ENCODE measurements around the gene ALPL.

ALPL gene

DNA sequence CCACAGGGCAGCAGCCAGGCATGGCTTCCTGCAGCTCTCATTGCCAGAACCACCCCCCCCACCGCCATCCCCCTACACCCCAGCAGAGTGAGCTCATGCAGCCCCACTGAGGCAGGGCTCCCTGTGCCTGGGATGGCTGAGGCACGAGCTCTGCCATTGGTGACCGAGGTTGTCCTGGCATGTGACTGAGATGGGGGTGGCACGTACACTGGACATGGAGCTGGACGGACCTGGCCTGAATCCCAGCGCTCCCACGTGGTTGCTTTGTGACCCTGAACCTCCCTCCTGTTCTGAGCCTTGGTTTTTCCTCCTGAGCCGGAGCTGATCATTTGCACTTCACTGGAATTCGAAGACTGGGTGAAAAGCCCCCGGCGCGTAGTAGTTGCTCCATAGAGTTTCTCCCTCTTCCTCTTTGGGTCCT, 28.3 kb downstream of the ALPL start:
- no peaks in the 10 kb centered on the region for H3K9me3 ChIP-seq (ENCODE audit: low read length)
- no peaks in the 10 kb centered on the region for H3K27me3 ChIP-seq (ENCODE audit: insufficient read depth, low read length)
- H3K4me1 ChIP-seq (ENCODE audit: insufficient read depth, low read length, severe bottlenecking) = no peaks in the 10 kb centered on the region
- H3F3A ChIP-seq (ENCODE audit: insufficient read depth, low read length) = no peaks in the 10 kb centered on the region
- H3K4me3 ChIP-seq (ENCODE audit: low read depth, low read length, poor library complexity, severe bottlenecking) = no peak overlapping the region
- no peaks in the 10 kb centered on the region for H4K20me1 ChIP-seq (ENCODE audit: insufficient read depth, low read length)
- H3K27ac ChIP-seq (ENCODE audit: low read depth, low read length, poor library complexity, severe bottlenecking) = no peak overlapping the region
- no peak overlapping the region for H3K9ac ChIP-seq (ENCODE audit: low read length)
- H3K9me2 ChIP-seq (ENCODE audit: low read depth, low read length) = no peaks in the 10 kb centered on the region
- no peaks in the 10 kb centered on the region for H3K36me3 ChIP-seq (ENCODE audit: insufficient read depth, low read length)
- TF ChIP-seq EZH2 (IDR thresholded peaks at IDR 0.05; ENCODE audit: borderline replicate concordance, low read length) = no peak
- no peak for TF ChIP-seq CTCF (IDR thresholded peaks at IDR 0.05; ENCODE audit: low read length)
- no peak overlapping the region for H3K4me2 ChIP-seq (ENCODE audit: low read length)
- no peaks in the 10 kb centered on the region for H3K79me2 ChIP-seq (ENCODE audit: insufficient read depth, low read length)
- no peak overlapping the region for H2AFZ ChIP-seq (ENCODE audit: low read length)

- Histone ChIP-seq H3K4me3 (ENCODE audit: low read depth, low read length, poor library complexity, severe bottlenecking) (no peak overlapping the region), H3K79me2 (ENCODE audit: insufficient read depth, low read length) (no peaks in the 10 kb centered on the region), H3F3A (ENCODE audit: insufficient read depth, low read length) (no peaks in the 10 kb centered on the region), H3K9me3 (ENCODE audit: low read length) (no peaks in the 10 kb centered on the region), H3K9me2 (ENCODE audit: low read depth, low read length) (no peaks in the 10 kb centered on the region), H3K4me1 (ENCODE audit: insufficient read depth, low read length, severe bottlenecking) (no peaks in the 10 kb centered on the region), H3K4me2 (ENCODE audit: low read length) (no peak overlapping the region), H4K20me1 (ENCODE audit: insufficient read depth, low read length) (no peaks in the 10 kb centered on the region), H2AFZ (ENCODE audit: low read length) (no peak overlapping the region), H3K9ac (ENCODE audit: low read length) (no peak overlapping the region), H3K27me3 (ENCODE audit: insufficient read depth, low read length) (no peaks in the 10 kb centered on the region), H3K36me3 (ENCODE audit: insufficient read depth, low read length) (no peaks in the 10 kb centered on the region), H3K27ac (ENCODE audit: low read depth, low read length, poor library complexity, severe bottlenecking) (no peak overlapping the region)
- no peak for TF ChIP-seq EZH2 (IDR thresholded peaks at IDR 0.05; ENCODE audit: borderline replicate concordance, low read length)
- no peak for TF ChIP-seq CTCF (IDR thresholded peaks at IDR 0.05; ENCODE audit: low read length)
Observed at GRCh38 chr1:21537932-21538630, 28.9 kb downstream of the ALPL start.

GRCh38 chr1:21539933-21540332, 30.7 kb downstream of the ALPL start:
- Histone ChIP-seq H3K36me3 (ENCODE audit: insufficient read depth, low read length) (no peaks in the 10 kb centered on the region), H3K4me2 (ENCODE audit: low read length) (no peak overlapping the region), H3K27ac (ENCODE audit: low read depth, low read length, poor library complexity, severe bottlenecking) (no peak overlapping the region), H3K9me2 (ENCODE audit: low read depth, low read length) (no peaks in the 10 kb centered on the region), H4K20me1 (ENCODE audit: insufficient read depth, low read length) (no peaks in the 10 kb centered on the region), H3K9me3 (ENCODE audit: low read length) (no peaks in the 10 kb centered on the region), H3K9ac (ENCODE audit: low read length) (no peak overlapping the region), H3K4me1 (ENCODE audit: insufficient read depth, low read length, severe bottlenecking) (no peaks in the 10 kb centered on the region), H3F3A (ENCODE audit: insufficient read depth, low read length) (no peaks in the 10 kb centered on the region), H3K27me3 (ENCODE audit: insufficient read depth, low read length) (0 out of 2 replicates have a peak, but pooled peaks cover 8% of the 10 kb centered on the region), H2AFZ (ENCODE audit: low read length) (no peak overlapping the region), H3K4me3 (ENCODE audit: low read depth, low read length, poor library complexity, severe bottlenecking) (no peak overlapping the region), H3K79me2 (ENCODE audit: insufficient read depth, low read length) (no peaks in the 10 kb centered on the region)
- TF ChIP-seq EZH2 (IDR thresholded peaks at IDR 0.05; ENCODE audit: borderline replicate concordance, low read length) (no peak), CTCF (IDR thresholded peaks at IDR 0.05; ENCODE audit: low read length) (no peak; the same call in 1 of the 2 replicates)
